HG03159 (cell line): ENCODE data around the gene CCDC170.

Source experiments
- ATAC-seq: cut with Tn5 transposase; IDR thresholded peaks from one replicate; pipeline ENCODE4 v1.9.1; 2021; ENCODE audit warnings: mild to moderate bottlenecking, moderate library complexity; ENCODE audit not compliant: unreplicated experiment

The CCDC170 gene

DNA sequence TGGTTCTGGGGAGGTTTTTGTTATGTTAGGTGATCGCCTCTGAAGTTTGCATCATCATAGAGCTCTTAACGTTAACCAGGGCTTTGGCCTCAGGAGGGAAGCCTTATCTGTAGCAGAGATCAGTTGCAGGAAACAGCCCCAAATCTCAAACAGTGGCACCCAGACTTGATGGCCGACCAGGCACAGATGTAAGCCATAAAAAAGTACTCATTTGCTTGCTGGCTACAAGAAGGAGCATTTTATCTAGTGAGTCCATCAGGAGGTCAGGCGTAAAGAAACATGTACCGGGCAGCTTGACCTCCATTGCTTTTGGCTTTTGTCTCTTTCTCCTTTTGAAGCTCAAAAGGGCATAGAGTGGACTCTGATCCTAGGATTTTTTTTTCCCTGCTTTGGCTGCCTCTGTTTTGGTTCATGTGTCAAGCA, 122.3 kb downstream of the CCDC170 start:
- no peak for ATAC-seq

DNA sequence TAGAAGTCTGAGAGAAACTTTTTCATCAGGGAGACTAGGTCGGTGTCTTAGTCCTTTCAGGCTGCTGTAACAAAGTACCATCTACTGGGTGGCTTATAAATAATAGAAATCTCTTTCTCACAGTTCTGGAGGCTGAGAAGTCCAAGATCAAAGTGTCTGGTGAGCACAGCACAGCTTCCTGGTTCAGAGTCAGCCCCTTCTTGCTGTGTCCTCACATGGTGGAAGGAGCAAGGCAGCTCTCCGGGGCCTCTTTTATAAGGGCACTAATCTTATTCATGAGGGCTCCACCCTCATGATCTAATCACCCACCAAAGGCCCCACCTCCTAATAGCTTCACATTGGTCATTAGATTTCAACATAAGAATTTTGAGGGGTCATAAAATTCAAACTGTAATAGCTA, 122.8 kb downstream of the CCDC170 start:
- no peak for ATAC-seq

- ATAC-seq: no peak
Observed at GRCh38 chr6:151617539-151617938, 123.7 kb downstream of the CCDC170 start.

DNA sequence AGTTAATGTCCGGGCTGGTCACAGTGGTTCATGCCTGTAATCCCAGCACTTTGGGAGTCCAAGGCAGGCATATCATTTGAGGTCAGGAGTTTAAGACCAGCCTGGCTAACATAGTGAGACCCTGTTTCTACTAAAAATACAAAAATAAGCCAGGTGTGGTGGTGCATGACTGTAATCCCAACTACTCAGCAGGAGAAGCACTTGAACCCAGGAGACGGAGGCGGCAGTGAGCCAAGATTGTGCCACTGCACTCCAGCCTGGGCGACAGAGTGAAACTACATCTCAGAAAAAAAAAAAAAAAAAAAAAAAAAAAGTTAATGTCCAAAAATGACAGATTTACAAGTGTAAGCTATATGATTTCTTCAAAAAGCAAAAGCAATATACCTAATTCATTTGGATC, 124.9 kb downstream of the CCDC170 start:
- ATAC-seq: no peak

GRCh38 chr6:151620179-151620578, 126.4 kb downstream of the CCDC170 start:
- ATAC-seq: no peak

DNA sequence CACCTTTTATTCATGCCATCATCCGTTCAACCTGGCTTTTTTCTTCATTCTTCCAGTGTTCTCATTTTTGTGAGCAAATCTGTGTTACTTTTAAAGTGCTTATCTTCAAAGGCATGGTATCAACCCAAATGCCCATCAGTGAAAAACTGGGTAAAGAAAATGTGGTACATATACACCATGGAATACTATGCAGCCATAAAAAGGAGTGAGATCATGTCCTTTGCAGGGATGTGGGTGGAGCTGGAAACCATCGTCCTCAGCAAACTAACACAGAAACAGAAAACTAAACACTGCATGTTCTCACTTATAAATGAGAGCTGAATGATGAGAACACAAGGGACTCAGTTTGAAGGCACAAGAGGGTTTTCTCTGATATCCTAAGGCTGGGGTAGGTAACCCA, 130.3 kb downstream of the CCDC170 start:
- no peak for ATAC-seq

DNA sequence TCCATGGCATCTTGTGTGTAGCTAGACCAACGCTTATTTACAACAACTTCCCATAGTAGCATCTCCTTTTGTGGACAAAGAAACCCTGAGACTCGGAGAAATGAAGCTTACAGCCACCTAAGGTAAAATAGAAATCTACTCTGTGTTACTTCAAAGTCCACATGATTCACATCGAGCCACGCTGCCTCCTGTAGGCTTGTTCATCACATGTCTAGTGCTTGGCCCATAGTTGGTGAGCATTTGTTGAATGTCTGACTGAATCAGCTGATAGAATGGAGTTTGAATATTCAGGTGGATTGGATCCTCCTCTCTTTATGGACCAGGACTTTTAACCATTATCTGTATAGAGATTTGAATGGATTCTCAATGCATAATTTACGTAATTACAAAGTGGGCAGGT, 130.7 kb downstream of the CCDC170 start:
- no peak for ATAC-seq

- no peak for ATAC-seq
Observed at GRCh38 chr6:151624900-151625536, 131.2 kb downstream of the CCDC170 start.

DNA sequence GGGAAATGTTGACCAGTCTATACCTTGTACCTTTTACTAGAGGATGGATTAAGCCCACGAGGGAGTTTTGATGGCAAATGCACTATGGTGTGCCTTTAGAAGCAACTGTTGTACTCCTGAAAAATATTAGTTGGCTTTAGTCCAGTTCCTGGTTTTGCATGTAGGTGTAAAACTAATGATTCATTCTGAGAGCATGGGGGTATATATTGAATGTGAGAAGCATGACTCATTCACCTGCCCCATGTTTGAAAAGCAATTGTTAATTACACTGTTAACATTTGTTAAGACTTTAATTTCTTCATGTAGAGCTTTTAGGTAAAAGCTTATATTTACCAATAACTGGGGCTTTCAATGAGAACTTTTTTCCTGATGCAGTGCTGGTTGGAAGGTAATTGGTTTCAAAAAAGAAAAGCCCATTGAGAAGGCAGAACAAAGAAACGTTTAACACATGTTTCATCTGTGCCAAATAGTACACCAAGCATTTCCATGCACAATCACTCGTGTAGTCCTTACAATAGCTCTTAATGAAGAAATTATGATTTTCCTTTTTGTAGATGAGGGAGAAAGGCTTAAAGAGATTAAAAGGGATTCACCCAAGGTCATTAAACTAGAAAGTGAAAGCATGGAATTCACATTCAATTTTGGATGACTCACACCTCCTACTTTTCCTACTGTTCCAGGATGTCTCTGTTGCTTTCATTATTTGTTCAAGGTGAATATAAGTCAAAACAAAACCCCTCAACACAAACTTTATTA, 134.1 kb downstream of the CCDC170 start:
- ATAC-seq: no peak

- no peak for ATAC-seq
Observed at GRCh38 chr6:151629791-151630190, 136.0 kb downstream of the CCDC170 start.

DNA sequence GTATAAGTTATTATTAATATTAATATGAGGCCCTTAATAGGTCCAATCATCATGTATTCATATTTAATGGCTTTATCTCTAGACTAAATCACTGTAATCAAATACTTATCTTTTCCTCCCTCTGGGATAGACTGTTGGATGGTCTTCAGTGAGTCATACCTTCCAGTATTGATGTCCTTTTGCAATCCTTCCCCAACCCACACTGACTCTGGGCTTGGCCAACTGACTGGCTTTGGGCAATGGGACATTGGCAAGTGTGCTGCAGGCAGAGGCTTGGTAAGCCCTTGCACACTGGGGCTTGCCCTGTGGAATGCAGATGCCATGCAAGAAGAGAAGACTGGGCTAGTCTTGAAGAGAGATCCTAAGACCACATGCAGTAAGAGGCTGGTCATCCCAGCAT, 136.6 kb downstream of the CCDC170 start:
- no peak for ATAC-seq

GRCh38 chr6:151630991-151631655, 137.3 kb downstream of the CCDC170 start:
- no peak for ATAC-seq

- no peak for ATAC-seq
Observed at GRCh38 chr6:151632415-151632987, 138.7 kb downstream of the CCDC170 start.

- no peak for ATAC-seq
Observed at GRCh38 chr6:151633526-151634335, 139.9 kb downstream of the CCDC170 start.

DNA sequence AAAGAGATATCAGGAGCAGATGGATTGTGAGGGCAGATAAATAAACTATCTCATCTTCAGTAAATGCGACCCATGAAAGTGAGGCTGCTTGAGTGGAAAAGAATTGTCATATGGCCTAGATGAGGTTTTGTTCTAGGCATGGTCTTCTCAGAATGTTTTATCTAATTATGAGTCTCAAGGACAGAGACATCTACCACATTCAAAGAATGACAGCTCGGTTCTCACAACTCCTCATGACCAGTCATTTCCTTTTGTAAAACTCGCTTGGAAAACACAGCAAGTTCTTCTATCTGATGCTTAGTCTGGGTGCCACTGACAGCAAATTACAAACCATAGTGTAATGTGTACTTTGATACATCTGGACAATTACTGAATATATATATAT, 140.5 kb downstream of the CCDC170 start:
- no peak for ATAC-seq

GRCh38 chr6:151635741-151636140, 141.9 kb downstream of the CCDC170 start:
- ATAC-seq: no peak

- no peak for ATAC-seq
Observed at GRCh38 chr6:151637814-151638213, 144.0 kb downstream of the CCDC170 start.

GRCh38 chr6:151639750-151640149, 145.9 kb downstream of the CCDC170 start:
- ATAC-seq: no peak

- no peak for ATAC-seq
Observed at GRCh38 chr6:151641028-151641427, 147.2 kb downstream of the CCDC170 start.

DNA sequence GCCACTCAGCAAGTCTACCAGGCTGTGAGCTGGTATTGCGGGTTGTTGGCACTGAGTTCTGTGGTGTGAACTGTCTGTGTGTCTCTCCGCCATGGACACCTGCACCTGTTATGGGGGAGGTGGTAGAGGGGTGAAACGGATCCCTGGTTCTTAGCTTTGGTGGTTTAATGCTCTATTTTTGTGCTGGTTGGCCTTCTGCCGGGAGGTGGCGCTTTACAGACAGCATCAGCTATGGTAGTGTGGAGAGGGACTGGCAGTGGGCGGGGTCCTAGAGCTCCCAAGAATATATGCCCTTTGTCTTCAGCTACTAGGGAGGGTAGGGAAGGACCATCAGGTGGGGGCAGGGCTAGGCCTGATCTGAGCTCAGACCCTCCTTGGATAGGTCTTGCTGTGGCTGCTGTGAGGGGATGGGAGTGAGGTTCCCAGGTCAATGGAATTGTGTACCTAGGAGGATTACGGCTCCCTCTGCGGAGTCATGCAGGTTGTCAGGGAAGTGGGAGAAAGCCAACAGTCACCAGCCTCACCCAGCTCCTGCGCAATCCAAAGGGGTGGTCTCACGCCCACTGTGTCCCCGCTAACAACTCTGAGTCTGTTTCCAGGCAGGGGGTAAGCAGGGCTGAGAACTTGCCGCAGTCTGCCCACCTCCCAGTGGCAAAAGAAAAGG, 154.3 kb downstream of the CCDC170 start:
- no peak for ATAC-seq
